MM.1S (cell line): Measurements from ENCODE around the gene CDHR1.

Experiments
- DNase-seq: peaks from one replicate; pipeline ENCODE4 v3.0.0-alpha.2; 2015
- H2AFZ ChIP-seq: fragments of 300-600 bp; sonication (generic); 2 replicates; pipeline ENCODE4 v1.6.0; 2016; ENCODE audit warnings: antibody characterized with exemption, low read length
- H3F3A ChIP-seq: fragments of 300-600 bp; sonication (generic); 2 replicates; pipeline ENCODE4 v1.6.1; 2016; ENCODE audit warnings: mild to moderate bottlenecking, antibody characterized with exemption, low read length, moderate library complexity, mixed read lengths; ENCODE audit not compliant: insufficient read depth
- H3K27ac ChIP-seq: fragments of 300-600 bp; sonication (generic); 2 replicates; pipeline ENCODE4 v1.5.1; 2016; ENCODE audit warnings: mild to moderate bottlenecking, low read length
- H3K27me3 ChIP-seq: fragments of 300-600 bp; sonication (generic); replicated peaks from 2 replicates; pipeline ENCODE4 v1.6.0; 2016; ENCODE audit warnings: low read length; ENCODE audit not compliant: insufficient read depth
- H3K36me3 ChIP-seq: fragments of 300-600 bp; sonication (generic); replicated peaks from 2 replicates; pipeline ENCODE4 v1.6.1; 2016; ENCODE audit warnings: mild to moderate bottlenecking, low read length, mixed read lengths; ENCODE audit not compliant: insufficient read depth
- H3K4me1 ChIP-seq: fragments of 300-600 bp; sonication (generic); 2 replicates; pipeline ENCODE4 v1.6.1; 2016; ENCODE audit warnings: low read length, mixed read lengths
- H3K4me2 ChIP-seq: fragments of 300-600 bp; sonication (generic); 2 replicates; pipeline ENCODE4 v1.6.0; 2016; ENCODE audit warnings: low read depth, low read length
- H3K4me3 ChIP-seq: fragments of 300-600 bp; sonication (generic); 2 replicates; pipeline ENCODE4 v1.5.1; 2016; ENCODE audit warnings: low read length, mixed read lengths
- H3K79me2 ChIP-seq: fragments of 300-600 bp; sonication (generic); 2 replicates; pipeline ENCODE4 v1.6.1; 2016; ENCODE audit warnings: mixed run types, low read length, mixed read lengths
- H3K9ac ChIP-seq: fragments of 300-600 bp; sonication (generic); 2 replicates; pipeline ENCODE4 v1.6.1; 2016; ENCODE audit warnings: low read length, mixed read lengths
- H3K9me2 ChIP-seq: fragments of 300-600 bp; sonication (generic); replicated peaks from 2 replicates; pipeline ENCODE4 v1.6.1; 2016; ENCODE audit warnings: mild to moderate bottlenecking, low read length, mixed read lengths; ENCODE audit not compliant: insufficient read depth
- H3K9me3 ChIP-seq: fragments of 300-600 bp; sonication (generic); replicated peaks from 2 replicates; pipeline ENCODE4 v1.6.1; 2016; ENCODE audit warnings: mild to moderate bottlenecking, low read length, mixed read lengths; ENCODE audit not compliant: insufficient read depth
- H4K20me1 ChIP-seq: fragments of 300-600 bp; sonication (generic); 2 replicates; pipeline ENCODE4 v1.6.1; 2016; ENCODE audit warnings: mild to moderate bottlenecking, low read length, moderate library complexity, mixed read lengths; ENCODE audit not compliant: insufficient read depth
- EZH2 ChIP-seq: fragments of 300-600 bp; sonication (generic); optimal IDR thresholded peaks from 2 replicates; pipeline ENCODE3; 2017; ENCODE audit warnings: low read depth, mild to moderate bottlenecking, antibody characterized with exemption, low read length, mixed read lengths
- EZH2phosphoT487 ChIP-seq: fragments of 300-600 bp; sonication (generic); IDR thresholded peaks from 2 replicates; pipeline ENCODE4 v1.6.1; 2018; ENCODE audit warnings: antibody characterized with exemption, low read length
- TF ChIP-seq, protein P1 (sequence below): fragments of 300-600 bp; sonication (generic); IDR thresholded peaks from 2 replicates; pipeline ENCODE4 v1.5.1; 2016; ENCODE audit warnings: antibody characterized with exemption, low read length, mixed read lengths

CDHR1 gene

DNA sequence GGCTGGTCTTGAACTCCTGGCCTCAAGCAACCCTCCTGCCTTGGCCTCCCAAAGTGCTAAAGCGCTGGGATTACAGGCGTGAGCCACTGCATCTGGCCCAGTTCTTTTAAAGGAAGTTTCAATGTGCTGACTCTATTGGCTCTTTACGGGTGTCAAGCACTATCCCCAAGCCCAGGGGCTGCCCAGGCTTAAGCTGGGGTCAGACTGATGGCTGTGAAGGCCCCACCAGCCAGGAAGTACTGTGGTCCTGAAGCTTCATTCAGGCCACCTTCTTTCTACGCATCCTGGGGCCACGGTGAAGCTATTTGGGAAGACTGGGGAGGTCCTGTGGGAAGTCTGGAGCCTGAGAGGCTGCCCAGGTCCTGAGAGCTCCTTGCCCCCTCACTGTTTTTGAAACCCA, 12.7 kb upstream of the CDHR1 start:
- no peaks in the 10 kb centered on the region for H3F3A ChIP-seq
- no peaks in the 10 kb centered on the region for H3K9me2 ChIP-seq
- H3K9ac ChIP-seq, result no peak overlapping the region
- no peak overlapping the region for H2AFZ ChIP-seq
- no peak overlapping the region for H3K4me2 ChIP-seq
- H3K36me3 ChIP-seq, result no peaks in the 10 kb centered on the region
- H4K20me1 ChIP-seq, result no peaks in the 10 kb centered on the region
- TF ChIP-seq EZH2, result no peak
- TF ChIP-seq, protein P1, sequence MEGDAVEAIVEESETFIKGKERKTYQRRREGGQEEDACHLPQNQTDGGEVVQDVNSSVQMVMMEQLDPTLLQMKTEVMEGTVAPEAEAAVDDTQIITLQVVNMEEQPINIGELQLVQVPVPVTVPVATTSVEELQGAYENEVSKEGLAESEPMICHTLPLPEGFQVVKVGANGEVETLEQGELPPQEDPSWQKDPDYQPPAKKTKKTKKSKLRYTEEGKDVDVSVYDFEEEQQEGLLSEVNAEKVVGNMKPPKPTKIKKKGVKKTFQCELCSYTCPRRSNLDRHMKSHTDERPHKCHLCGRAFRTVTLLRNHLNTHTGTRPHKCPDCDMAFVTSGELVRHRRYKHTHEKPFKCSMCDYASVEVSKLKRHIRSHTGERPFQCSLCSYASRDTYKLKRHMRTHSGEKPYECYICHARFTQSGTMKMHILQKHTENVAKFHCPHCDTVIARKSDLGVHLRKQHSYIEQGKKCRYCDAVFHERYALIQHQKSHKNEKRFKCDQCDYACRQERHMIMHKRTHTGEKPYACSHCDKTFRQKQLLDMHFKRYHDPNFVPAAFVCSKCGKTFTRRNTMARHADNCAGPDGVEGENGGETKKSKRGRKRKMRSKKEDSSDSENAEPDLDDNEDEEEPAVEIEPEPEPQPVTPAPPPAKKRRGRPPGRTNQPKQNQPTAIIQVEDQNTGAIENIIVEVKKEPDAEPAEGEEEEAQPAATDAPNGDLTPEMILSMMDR, result no peak
- no peak for TF ChIP-seq EZH2phosphoT487
- H3K4me3 ChIP-seq, result no peak overlapping the region
- H3K79me2 ChIP-seq, result no peaks in the 10 kb centered on the region
- no peaks in the 10 kb centered on the region for H3K4me1 ChIP-seq
- no peak for DNase-seq
- H3K27ac ChIP-seq, result no peak overlapping the region
- no peaks in the 10 kb centered on the region for H3K27me3 ChIP-seq
- H3K9me3 ChIP-seq, result no peaks in the 10 kb centered on the region

DNA sequence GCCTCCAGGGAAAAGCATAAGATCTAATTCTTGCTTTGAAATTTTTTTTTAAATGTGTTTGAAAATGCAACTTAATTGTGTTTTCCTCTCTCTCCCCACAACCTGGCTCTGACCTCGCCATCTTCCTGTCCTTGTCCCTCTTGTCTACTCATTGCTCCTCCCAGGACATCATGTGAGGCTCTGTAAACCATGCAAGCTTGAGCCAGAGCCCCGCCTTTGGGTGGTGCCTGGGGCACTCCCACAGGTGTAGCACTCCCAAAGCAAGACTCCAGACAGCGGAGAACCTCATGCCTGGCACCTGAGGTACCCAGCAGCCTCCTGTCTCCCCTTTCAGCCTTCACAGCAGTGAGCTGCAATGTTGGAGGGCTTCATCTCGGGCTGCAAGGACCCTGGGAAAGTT, 9.8 kb upstream of the CDHR1 start:
- Histone ChIP-seq H3K36me3 (no peaks in the 10 kb centered on the region), H3K4me1 (no peaks in the 10 kb centered on the region), H3K9ac (no peak overlapping the region), H3K9me2 (no peaks in the 10 kb centered on the region), H4K20me1 (no peaks in the 10 kb centered on the region), H3K9me3 (no peaks in the 10 kb centered on the region), H3K27me3 (no peaks in the 10 kb centered on the region), H3K4me2 (no peak overlapping the region), H3K27ac (no peak overlapping the region), H3K79me2 (no peaks in the 10 kb centered on the region), H2AFZ (peak overlapping the region; percentile 7; the same call in 1 of the 2 replicates), H3F3A (no peaks in the 10 kb centered on the region), H3K4me3 (no peak overlapping the region)
- TF ChIP-seq EZH2phosphoT487, result no peak
- TF ChIP-seq, protein P1, result no peak
- TF ChIP-seq EZH2, result no peak
- DNase-seq, result no peak

DNA sequence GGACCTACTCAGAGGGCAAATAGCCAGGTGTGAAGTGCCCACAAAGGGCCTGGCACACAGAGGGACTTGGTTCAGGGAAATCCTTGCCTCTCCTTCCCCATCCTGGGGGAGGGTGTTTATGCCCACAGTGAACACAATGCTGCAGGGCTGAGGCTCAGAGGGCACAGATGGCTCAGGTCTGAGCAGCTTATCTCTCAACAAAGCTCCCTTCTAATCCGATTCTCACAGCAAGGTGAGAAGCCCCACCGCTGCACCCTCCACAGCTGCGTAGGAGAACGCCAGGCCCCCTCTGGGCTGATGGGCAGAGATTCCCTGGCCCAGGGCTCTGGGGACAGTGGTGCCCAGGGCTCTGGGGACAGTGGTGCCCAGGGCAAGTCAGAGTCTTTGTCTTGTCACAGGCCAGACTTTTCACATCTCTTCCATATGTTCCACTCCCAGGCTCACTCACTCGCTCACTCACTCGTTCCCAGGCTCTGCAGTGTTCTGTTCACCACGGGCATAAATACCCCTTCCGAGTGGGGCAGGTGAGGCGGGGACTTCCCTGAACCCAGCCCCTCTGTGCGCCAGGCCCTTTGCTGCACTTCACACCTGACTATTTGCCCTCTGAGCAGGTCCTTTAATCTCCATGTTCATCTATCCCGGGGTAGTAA, 8.7 kb upstream of the CDHR1 start:
- no peaks in the 10 kb centered on the region for H3K79me2 ChIP-seq
- no peaks in the 10 kb centered on the region for H3K9me2 ChIP-seq
- H2AFZ ChIP-seq, result no peak overlapping the region
- no peaks in the 10 kb centered on the region for H3K27me3 ChIP-seq
- H4K20me1 ChIP-seq, result no peaks in the 10 kb centered on the region
- no peaks in the 10 kb centered on the region for H3F3A ChIP-seq
- H3K4me1 ChIP-seq, result no peaks in the 10 kb centered on the region
- H3K9me3 ChIP-seq, result no peaks in the 10 kb centered on the region
- H3K27ac ChIP-seq, result no peak overlapping the region
- H3K36me3 ChIP-seq, result no peaks in the 10 kb centered on the region
- H3K9ac ChIP-seq, result no peak overlapping the region
- TF ChIP-seq EZH2phosphoT487 (no peak), EZH2 (no peak)
- TF ChIP-seq, protein P1, result no peak
- H3K4me2 ChIP-seq, result no peak overlapping the region
- no peak for DNase-seq
- no peak overlapping the region for H3K4me3 ChIP-seq
